ENCODE data around the gene C2CD4C.

DNA sequence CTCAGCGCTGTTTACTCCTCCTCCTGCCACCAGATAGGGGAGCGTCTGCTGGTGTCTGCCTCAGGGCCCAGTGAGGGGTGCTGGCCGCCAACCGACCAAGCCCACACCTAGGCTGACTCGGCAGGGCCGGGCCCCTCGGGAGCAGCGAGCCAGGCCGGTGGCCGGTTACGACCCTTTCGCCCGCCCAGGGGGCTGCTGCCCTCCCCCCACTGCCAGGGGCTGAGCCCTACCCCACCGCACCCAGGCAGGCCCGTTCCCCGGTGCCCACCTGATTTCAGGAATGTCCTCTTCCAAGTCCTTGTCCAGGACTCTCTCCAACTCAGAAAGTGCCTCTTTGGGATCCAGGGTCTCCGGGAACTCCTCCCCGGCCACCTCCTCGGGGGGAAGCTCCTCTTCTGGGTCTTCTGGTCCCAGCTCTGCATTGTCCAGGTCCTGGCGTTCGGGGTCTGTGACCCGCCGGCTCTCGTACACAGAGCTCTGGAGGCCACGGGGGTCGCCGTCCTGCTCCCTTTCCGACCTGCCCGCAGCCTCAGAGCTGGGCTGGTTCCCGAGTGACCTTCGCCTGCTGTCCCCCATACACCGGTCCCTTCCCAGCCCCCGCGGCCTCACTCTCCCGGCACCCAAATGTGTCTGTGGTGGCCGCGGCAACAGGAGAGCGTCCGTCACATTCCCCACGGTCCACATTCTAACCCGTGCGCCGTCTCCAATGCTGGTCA lies 33.4 kb downstream of the C2CD4C start:
- TF ChIP-seq, protein P1, sequence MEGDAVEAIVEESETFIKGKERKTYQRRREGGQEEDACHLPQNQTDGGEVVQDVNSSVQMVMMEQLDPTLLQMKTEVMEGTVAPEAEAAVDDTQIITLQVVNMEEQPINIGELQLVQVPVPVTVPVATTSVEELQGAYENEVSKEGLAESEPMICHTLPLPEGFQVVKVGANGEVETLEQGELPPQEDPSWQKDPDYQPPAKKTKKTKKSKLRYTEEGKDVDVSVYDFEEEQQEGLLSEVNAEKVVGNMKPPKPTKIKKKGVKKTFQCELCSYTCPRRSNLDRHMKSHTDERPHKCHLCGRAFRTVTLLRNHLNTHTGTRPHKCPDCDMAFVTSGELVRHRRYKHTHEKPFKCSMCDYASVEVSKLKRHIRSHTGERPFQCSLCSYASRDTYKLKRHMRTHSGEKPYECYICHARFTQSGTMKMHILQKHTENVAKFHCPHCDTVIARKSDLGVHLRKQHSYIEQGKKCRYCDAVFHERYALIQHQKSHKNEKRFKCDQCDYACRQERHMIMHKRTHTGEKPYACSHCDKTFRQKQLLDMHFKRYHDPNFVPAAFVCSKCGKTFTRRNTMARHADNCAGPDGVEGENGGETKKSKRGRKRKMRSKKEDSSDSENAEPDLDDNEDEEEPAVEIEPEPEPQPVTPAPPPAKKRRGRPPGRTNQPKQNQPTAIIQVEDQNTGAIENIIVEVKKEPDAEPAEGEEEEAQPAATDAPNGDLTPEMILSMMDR (conservative IDR thresholded peaks at IDR 0.05; ENCODE audit: low read depth, low read length) = no peak
- TF ChIP-seq EZH2phosphoT487 (IDR thresholded peaks at IDR 0.05; ENCODE audit: borderline replicate concordance, low read length) (no peak), EZH2 (IDR thresholded peaks at IDR 0.05; ENCODE audit: low read length, unreplicated experiment) (no peak)
